Measurements from ENCODE around the gene GOLGB1. TPM values are rescaled to one million over a fixed set of nuclear protein-coding genes. Genes with fewer than 3 reads are reported as not detected.
"Not testable (repeated sequence)": the region's sequence is repeated elsewhere in the genome, so short reads cannot be mapped to it uniquely, and the experiment has no call there.

The GOLGB1 gene
- polyA plus RNA-seq (2012; ENCODE audit: low read depth, missing spikeins), result 15.6 TPM

- peak; percentile 100 for FAIRE-seq
- TF ChIP-seq POLR2AphosphoS5 (IDR thresholded peaks at IDR 0.05; ENCODE audit: low read depth, low read length) (peak; percentile 94), POU2F2 (IDR thresholded peaks at IDR 0.05; ENCODE audit: low read depth, low read length) (peak; percentile 78), TAF1 (IDR thresholded peaks at IDR 0.05; ENCODE audit: low read depth, low read length) (peak; percentile 79; the same call in 1 of the 2 replicates), POLR2A (IDR thresholded peaks at IDR 0.05; ENCODE audit: low read depth, low read length) (peak; percentile 97), PAX5 (IDR thresholded peaks at IDR 0.05; ENCODE audit: insufficient read depth, low read length, severe bottlenecking) (no peak), SPI1 (IDR thresholded peaks at IDR 0.05; ENCODE audit: low read depth, low read length) (peak; percentile 76)
- peak; percentile 72 for DNase-seq (ENCODE audit: insufficient read length, low spot score)
These were observed at the start of gene GOLGB1 for GRCh38 chr3:121749276-121750086. Gene GOLGB1 (minus strand): TSS chr3:121749741. CDS start chr3:121730971, 18,770 bp downstream.

DNA sequence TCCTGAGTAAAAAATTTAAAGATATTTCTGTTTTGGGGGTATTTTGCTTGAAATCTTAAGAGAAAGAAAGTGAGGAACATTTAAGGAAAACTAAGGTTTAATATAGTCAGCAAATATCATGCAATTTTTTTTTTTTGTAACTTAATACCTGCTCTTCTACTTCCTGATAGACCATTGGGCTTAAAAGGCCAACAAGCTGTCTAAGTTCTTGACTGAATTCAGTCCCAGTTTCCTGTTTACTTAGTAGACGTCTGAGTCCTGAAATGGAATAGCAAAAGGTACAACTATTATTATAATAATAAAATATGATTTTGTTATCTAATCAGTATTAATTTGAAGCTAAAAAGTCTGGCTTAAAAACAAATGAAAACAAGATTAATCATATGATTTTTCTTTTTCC, 47.4 kb upstream of the GOLGB1 start:
- no peak for TF ChIP-seq POU2F2 (IDR thresholded peaks at IDR 0.05; ENCODE audit: low read depth, low read length)
- TF ChIP-seq POLR2A (IDR thresholded peaks at IDR 0.05; ENCODE audit: low read depth, low read length), result no peak
- TF ChIP-seq SPI1 (IDR thresholded peaks at IDR 0.05; ENCODE audit: low read depth, low read length), result no peak
- TF ChIP-seq TAF1 (IDR thresholded peaks at IDR 0.05; ENCODE audit: low read depth, low read length), result no peak
- TF ChIP-seq POLR2AphosphoS5 (IDR thresholded peaks at IDR 0.05; ENCODE audit: low read depth, low read length), result no peak
- TF ChIP-seq PAX5 (IDR thresholded peaks at IDR 0.05; ENCODE audit: insufficient read depth, low read length, severe bottlenecking), result no peak
- DNase-seq (ENCODE audit: insufficient read length, low spot score) (no peak), FAIRE-seq (no peak)

- TF ChIP-seq POU2F2 (IDR thresholded peaks at IDR 0.05; ENCODE audit: low read depth, low read length), result no peak
- no peak for TF ChIP-seq POLR2A (IDR thresholded peaks at IDR 0.05; ENCODE audit: low read depth, low read length)
- no peak for TF ChIP-seq TAF1 (IDR thresholded peaks at IDR 0.05; ENCODE audit: low read depth, low read length)
- no peak for TF ChIP-seq PAX5 (IDR thresholded peaks at IDR 0.05; ENCODE audit: insufficient read depth, low read length, severe bottlenecking)
- no peak for TF ChIP-seq SPI1 (IDR thresholded peaks at IDR 0.05; ENCODE audit: low read depth, low read length)
- no peak for TF ChIP-seq POLR2AphosphoS5 (IDR thresholded peaks at IDR 0.05; ENCODE audit: low read depth, low read length)
- FAIRE-seq (no peak), DNase-seq (ENCODE audit: insufficient read length, low spot score) (no peak)
These were observed 44.9 kb upstream of the GOLGB1 start for GRCh38 chr3:121794264-121794983.

GRCh38 chr3:121793078-121793477, 43.5 kb upstream of the GOLGB1 start:
- FAIRE-seq (no peak), DNase-seq (ENCODE audit: insufficient read length, low spot score) (no peak)
- TF ChIP-seq POU2F2 (IDR thresholded peaks at IDR 0.05; ENCODE audit: low read depth, low read length) (no peak), SPI1 (IDR thresholded peaks at IDR 0.05; ENCODE audit: low read depth, low read length) (no peak), PAX5 (IDR thresholded peaks at IDR 0.05; ENCODE audit: insufficient read depth, low read length, severe bottlenecking) (no peak), POLR2AphosphoS5 (IDR thresholded peaks at IDR 0.05; ENCODE audit: low read depth, low read length) (no peak), TAF1 (IDR thresholded peaks at IDR 0.05; ENCODE audit: low read depth, low read length) (no peak), POLR2A (IDR thresholded peaks at IDR 0.05; ENCODE audit: low read depth, low read length) (no peak)

- FAIRE-seq (no peak), DNase-seq (ENCODE audit: insufficient read length, low spot score) (no peak)
- no peak for TF ChIP-seq POLR2AphosphoS5 (IDR thresholded peaks at IDR 0.05; ENCODE audit: low read depth, low read length)
- no peak for TF ChIP-seq SPI1 (IDR thresholded peaks at IDR 0.05; ENCODE audit: low read depth, low read length)
- no peak for TF ChIP-seq POU2F2 (IDR thresholded peaks at IDR 0.05; ENCODE audit: low read depth, low read length)
- no peak for TF ChIP-seq POLR2A (IDR thresholded peaks at IDR 0.05; ENCODE audit: low read depth, low read length)
- no peak for TF ChIP-seq TAF1 (IDR thresholded peaks at IDR 0.05; ENCODE audit: low read depth, low read length)
- no peak for TF ChIP-seq PAX5 (IDR thresholded peaks at IDR 0.05; ENCODE audit: insufficient read depth, low read length, severe bottlenecking)
These were observed 36.9 kb upstream of the GOLGB1 start for GRCh38 chr3:121786485-121786884.

DNA sequence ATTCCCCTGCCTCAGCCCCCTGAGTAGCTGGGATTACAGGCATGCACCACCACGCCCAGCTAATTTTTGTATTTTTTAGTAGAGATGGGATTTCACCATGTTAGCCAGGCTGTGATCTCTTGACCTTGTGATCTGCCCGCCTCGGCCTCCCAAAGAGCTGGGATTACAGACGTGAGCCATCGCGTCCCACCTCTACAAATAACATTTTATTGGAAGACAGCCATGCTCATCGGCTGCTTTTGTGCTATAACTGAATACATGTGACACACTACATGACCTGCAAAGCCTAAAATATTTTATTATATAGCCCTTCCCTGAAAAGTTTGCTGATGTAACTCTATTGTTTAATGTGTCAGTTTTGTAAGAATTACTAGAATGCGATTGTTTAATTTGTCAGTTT, 33.2 kb upstream of the GOLGB1 start:
- DNase-seq (ENCODE audit: insufficient read length, low spot score); FAIRE-seq: not testable (repeated sequence)

DNA sequence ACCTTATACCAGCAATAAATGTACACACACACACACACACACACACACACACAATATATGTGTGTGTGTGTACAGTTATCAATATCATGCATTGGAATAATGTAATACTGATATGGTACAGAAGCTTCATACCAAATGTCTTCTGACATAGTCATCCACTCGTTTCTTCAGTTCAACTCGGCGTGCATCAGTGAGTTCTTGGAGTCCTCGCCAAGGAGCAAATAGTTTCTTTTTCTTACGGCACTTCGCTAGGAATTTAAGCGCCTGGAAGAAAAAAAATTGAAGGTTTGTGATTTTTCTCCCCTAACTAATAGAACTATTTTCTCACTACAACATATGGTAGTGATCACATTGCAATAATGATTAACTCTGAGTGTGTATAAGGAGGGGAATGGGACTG, 32.1 kb upstream of the GOLGB1 start:
- DNase-seq (ENCODE audit: insufficient read length, low spot score) (no peak), FAIRE-seq (peak; percentile 5)
- TF ChIP-seq POU2F2 (IDR thresholded peaks at IDR 0.05; ENCODE audit: low read depth, low read length) (no peak), TAF1 (IDR thresholded peaks at IDR 0.05; ENCODE audit: low read depth, low read length) (no peak), SPI1 (IDR thresholded peaks at IDR 0.05; ENCODE audit: low read depth, low read length) (no peak), POLR2A (IDR thresholded peaks at IDR 0.05; ENCODE audit: low read depth, low read length) (no peak), POLR2AphosphoS5 (IDR thresholded peaks at IDR 0.05; ENCODE audit: low read depth, low read length) (no peak), PAX5 (IDR thresholded peaks at IDR 0.05; ENCODE audit: insufficient read depth, low read length, severe bottlenecking) (no peak)

DNA sequence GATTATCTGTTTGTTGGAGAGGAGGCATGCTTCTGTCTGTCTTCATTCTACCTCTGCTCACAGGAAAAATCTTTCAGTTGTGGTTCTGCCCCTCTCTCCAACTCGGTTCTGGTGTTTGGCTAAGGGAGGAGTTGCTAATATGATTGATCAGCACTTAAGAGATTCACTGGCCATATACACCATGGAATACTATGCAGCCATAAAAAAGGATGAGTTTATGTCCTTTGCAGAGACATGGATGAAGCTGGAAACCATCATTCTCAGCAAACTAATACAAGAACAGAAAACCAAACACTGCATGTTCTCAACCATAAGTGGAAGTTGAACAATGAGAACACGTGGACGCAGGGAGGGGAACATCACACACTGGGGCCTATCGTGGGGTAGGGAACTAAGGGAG, 25.6 kb upstream of the GOLGB1 start:
- not testable (repeated sequence) for DNase-seq (ENCODE audit: insufficient read length, low spot score); FAIRE-seq

DNA sequence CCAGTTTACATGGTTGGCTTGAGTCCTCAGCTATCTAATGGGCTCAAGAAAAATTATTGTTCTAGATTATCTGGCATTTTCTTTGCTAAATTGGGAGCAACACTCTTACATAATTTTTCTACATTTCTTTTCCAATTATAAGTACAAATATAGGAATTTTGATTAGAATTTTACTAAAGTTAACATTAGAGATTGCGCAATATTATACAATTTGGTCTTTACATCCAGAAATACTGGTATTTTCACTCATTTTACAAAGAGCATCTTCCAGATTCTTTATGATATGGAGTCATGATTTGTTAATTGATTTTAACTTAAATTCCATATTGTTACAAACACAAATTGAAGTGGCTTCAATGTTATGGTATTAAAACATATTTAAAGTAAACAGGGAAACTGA, 19.7 kb upstream of the GOLGB1 start:
- TF ChIP-seq POLR2AphosphoS5 (IDR thresholded peaks at IDR 0.05; ENCODE audit: low read depth, low read length), result no peak
- no peak for TF ChIP-seq SPI1 (IDR thresholded peaks at IDR 0.05; ENCODE audit: low read depth, low read length)
- no peak for FAIRE-seq
- DNase-seq (ENCODE audit: insufficient read length, low spot score), result no peak

- DNase-seq (ENCODE audit: insufficient read length, low spot score), result no peak
- TF ChIP-seq SPI1 (IDR thresholded peaks at IDR 0.05; ENCODE audit: low read depth, low read length) (peak; percentile 91), TAF1 (IDR thresholded peaks at IDR 0.05; ENCODE audit: low read depth, low read length) (no peak)
- no peak for FAIRE-seq
These were observed 18.9 kb upstream of the GOLGB1 start for GRCh38 chr3:121768452-121768851.
